NB4 (cell line): ENCODE data around the gene NCCRP1.

Experiments used
- DNase-seq: peaks from one replicate; pipeline ENCODE4 v3.0.0; 2010; ENCODE audit warnings: low read depth
- H3K4me3 ChIP-seq: one replicate; pipeline ENCODE4 v1.5.1; 2011; ENCODE audit warnings: mild to moderate bottlenecking, low read depth, low read length, moderate library complexity
- CTCF ChIP-seq: IDR thresholded peaks from one replicate; pipeline ENCODE4 v1.5.1; 2012; ENCODE audit warnings: low read depth, low read length
- MAX ChIP-seq: IDR thresholded peaks from 2 replicates; pipeline ENCODE4 v1.6.1; 2011; ENCODE audit warnings: low read depth, low read length
- MYC ChIP-seq: IDR thresholded peaks from 2 replicates; pipeline ENCODE4 v1.6.1; 2011; ENCODE audit warnings: low read depth, low read length
- POLR2A ChIP-seq: IDR thresholded peaks from 2 replicates; pipeline ENCODE4 v1.6.1; 2011; ENCODE audit warnings: mild to moderate bottlenecking; ENCODE audit not compliant: insufficient read length; ENCODE audit errors: extremely low read depth

NCCRP1 gene

GRCh38 chr19:39196860-39197562 lies at the start of gene NCCRP1:
TSS of gene NCCRP1 (plus strand) at chr19:39196964. CDS start at chr19:39196983, 19 bp downstream.
- H3K4me3 ChIP-seq = no peak within 1 kb of the TSS
- TF ChIP-seq MYC (no peak), MAX (no peak), POLR2A (no peak), CTCF (no peak)
- DNase-seq = no peak

GRCh38 chr19:39147480-39147879 lies 49.3 kb upstream of the NCCRP1 start:
- DNase-seq = no peak
- H3K4me3 ChIP-seq = no peak overlapping the region
- no peak for TF ChIP-seq CTCF
- no peak for TF ChIP-seq MAX
- TF ChIP-seq MYC = no peak
- TF ChIP-seq POLR2A = no peak

GRCh38 chr19:39148939-39149529 lies 47.7 kb upstream of the NCCRP1 start:
- H3K4me3 ChIP-seq = no peak overlapping the region
- TF ChIP-seq POLR2A (no peak), MYC (no peak), CTCF (no peak), MAX (no peak)
- no peak for DNase-seq

GRCh38 chr19:39150235-39150634 lies 46.5 kb upstream of the NCCRP1 start:
- TF ChIP-seq MAX (no peak), MYC (no peak), POLR2A (no peak), CTCF (no peak)
- H3K4me3 ChIP-seq = no peak overlapping the region
- no peak for DNase-seq

- DNase-seq = no peak
- TF ChIP-seq CTCF (no peak), MYC (no peak), MAX (no peak), POLR2A (no peak)
Observed at GRCh38 chr19:39150807-39151600, 45.8 kb upstream of the NCCRP1 start.

More at GRCh38 chr19:39150807-39151600, 45.8 kb upstream of the NCCRP1 start:
- no peak overlapping the region for H3K4me3 ChIP-seq
